ENCODE results near the gene ARFIP1. TPM values are rescaled to one million over a fixed set of nuclear protein-coding genes. Genes with fewer than 3 reads are reported as not detected.

Gene ARFIP1
- total and polyA plus RNA-seq, 2 of the 8 experiments (the other 6 are each of a cell fraction or from before 2014, with no cell fraction given) = 13.5 to 38.0 TPM

DNA sequence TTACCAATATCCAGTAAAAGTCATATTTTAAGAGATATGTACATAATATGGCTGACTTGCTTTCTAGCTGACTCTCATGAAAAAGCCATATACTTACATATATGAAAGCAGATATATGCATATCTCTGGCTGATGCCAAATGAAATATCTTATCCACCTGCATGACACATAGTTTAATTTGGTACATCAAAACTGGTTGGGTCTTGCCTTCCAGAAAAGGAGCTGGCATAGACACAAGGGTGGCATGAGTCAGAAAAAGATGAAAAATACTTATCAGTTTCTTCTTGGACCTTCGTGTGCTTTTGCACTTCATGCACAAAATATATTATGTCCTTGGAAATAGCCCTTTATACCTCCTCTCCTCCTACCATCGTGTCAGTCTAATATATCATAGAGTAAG is 32.3 kb upstream of the ARFIP1 start:
- TF ChIP-seq SIN3A (conservative IDR thresholded peaks at IDR 0.05 in 1 of 2, IDR thresholded peaks at IDR 0.05 in 1 of 2; ENCODE audit: low read depth in 1 of 2, low read length in 2 of 2) (no peak), EGR1 (IDR thresholded peaks at IDR 0.05; ENCODE audit: borderline replicate concordance, low read depth, low read length) (no peak), CEBPB (IDR thresholded peaks at IDR 0.05; ENCODE audit: low read depth, low read length) (no peak), NRF1 (IDR thresholded peaks at IDR 0.05; ENCODE audit: low read depth, low read length) (no peak)
- TF ChIP-seq, protein P1, sequence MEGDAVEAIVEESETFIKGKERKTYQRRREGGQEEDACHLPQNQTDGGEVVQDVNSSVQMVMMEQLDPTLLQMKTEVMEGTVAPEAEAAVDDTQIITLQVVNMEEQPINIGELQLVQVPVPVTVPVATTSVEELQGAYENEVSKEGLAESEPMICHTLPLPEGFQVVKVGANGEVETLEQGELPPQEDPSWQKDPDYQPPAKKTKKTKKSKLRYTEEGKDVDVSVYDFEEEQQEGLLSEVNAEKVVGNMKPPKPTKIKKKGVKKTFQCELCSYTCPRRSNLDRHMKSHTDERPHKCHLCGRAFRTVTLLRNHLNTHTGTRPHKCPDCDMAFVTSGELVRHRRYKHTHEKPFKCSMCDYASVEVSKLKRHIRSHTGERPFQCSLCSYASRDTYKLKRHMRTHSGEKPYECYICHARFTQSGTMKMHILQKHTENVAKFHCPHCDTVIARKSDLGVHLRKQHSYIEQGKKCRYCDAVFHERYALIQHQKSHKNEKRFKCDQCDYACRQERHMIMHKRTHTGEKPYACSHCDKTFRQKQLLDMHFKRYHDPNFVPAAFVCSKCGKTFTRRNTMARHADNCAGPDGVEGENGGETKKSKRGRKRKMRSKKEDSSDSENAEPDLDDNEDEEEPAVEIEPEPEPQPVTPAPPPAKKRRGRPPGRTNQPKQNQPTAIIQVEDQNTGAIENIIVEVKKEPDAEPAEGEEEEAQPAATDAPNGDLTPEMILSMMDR (IDR thresholded peaks at IDR 0.05; ENCODE audit: control extremely low read depth in 1 of 3, insufficient read depth in 1 of 3, low read depth in 1 of 3, low read length in 3 of 3) = no peak
- no peak overlapping the region for H4K5ac ChIP-seq (ENCODE audit: insufficient read length, low read depth, low read length)
- H3K36me3 ChIP-seq (ENCODE audit: control insufficient read depth in 2 of 4, insufficient read depth in 4 of 4, low read length in 3 of 4) = no peaks in the 10 kb centered on the region
- no peak overlapping the region for H2BK12ac ChIP-seq (ENCODE audit: low read depth, low read length)
- no peaks in the 10 kb centered on the region; a peak in 1 of 7 replicates for H3K27me3 ChIP-seq (replicated peaks in 1 of 4; ENCODE audit: control insufficient read depth in 3 of 4, extremely low read depth in 1 of 4, insufficient read depth in 3 of 4, low read length in 3 of 4)
- ChIA-PET CTCF (ENCODE audit: partially characterized antibody) (interaction anchor here (1.5 kb wide), 1 partner anchor 246 kb away, joined by 3 read pairs; no protein-coding TSS in a partner anchor), POLR2A (ENCODE audit: partially characterized antibody) (no interaction called here)
- no peak overlapping the region for H2BK5ac ChIP-seq (ENCODE audit: low read depth, low read length)
- H4K8ac ChIP-seq (ENCODE audit: extremely low read depth, insufficient read depth, low read length) = no peak overlapping the region
- H3K14ac ChIP-seq (ENCODE audit: insufficient read length) = no peak overlapping the region
- no peak overlapping the region for H3K4me3 ChIP-seq (ENCODE audit: extremely low read depth in 1 of 4, insufficient read depth in 2 of 4, low read depth in 3 of 4, low read length in 4 of 4)
- 96% methylated on average over 2 of the region's 2 CpGs; no CpG with 5 or more reads in 1 of the 2 experiments for WGBS, 2 experiments (ENCODE audit: extremely low coverage in 1 of 2, insufficient coverage in 1 of 2, insufficient read length in 1 of 2, insufficient replicate concordance in 2 of 2, low coverage in 1 of 2, low lambda C conversion rate in 2 of 2, missing lambda C conversion rate in 1 of 2)
- no peak for FAIRE-seq
- H2BK15ac ChIP-seq (ENCODE audit: low read length) = no peak overlapping the region
- H3K4ac ChIP-seq (replicated peaks; ENCODE audit: insufficient read length, low read depth, low read length) = no peak overlapping the region
- no peaks in the 10 kb centered on the region for H3K79me2 ChIP-seq (ENCODE audit: control insufficient read depth in 1 of 2, insufficient read depth in 2 of 2, low read length in 2 of 2)
- H3K23ac ChIP-seq (ENCODE audit: insufficient read length) = no peak overlapping the region
- H2BK20ac ChIP-seq (ENCODE audit: low read length) = no peak overlapping the region
- H4K91ac ChIP-seq (replicated peaks; ENCODE audit: insufficient read length, low read length) = no peak overlapping the region
- H3K27ac ChIP-seq (ENCODE audit: low read depth, low read length) = no peak overlapping the region
- no peak overlapping the region for H3K9ac ChIP-seq (replicated peaks in 1 of 4; ENCODE audit: extremely low read depth in 1 of 4, low read depth in 3 of 4, low read length in 3 of 4)
- no peak overlapping the region for H2BK120ac ChIP-seq (replicated peaks; ENCODE audit: low read depth, low read length)
- no peaks in the 10 kb centered on the region for H3K23me2 ChIP-seq (ENCODE audit: low read depth, low read length)
- DNase-seq (ENCODE audit: low read depth in 1 of 2, low spot score in 2 of 2) = no peak
- no peaks in the 10 kb centered on the region for H3K4me1 ChIP-seq (replicated peaks in 1 of 4; ENCODE audit: control insufficient read depth in 3 of 4, insufficient read depth in 4 of 4, low read length in 3 of 4)
- H4K20me1 ChIP-seq (replicated peaks in 1 of 2; ENCODE audit: control insufficient read depth in 1 of 2, insufficient read depth in 2 of 2, low read length in 2 of 2) = no peaks in the 10 kb centered on the region
- no peak overlapping the region for H3K18ac ChIP-seq (ENCODE audit: extremely low read depth, low read length)
- H3K56ac ChIP-seq (replicated peaks; ENCODE audit: insufficient read length, low read depth, low read length) = no peak overlapping the region
- H3K79me1 ChIP-seq (ENCODE audit: low read depth, low read length) = no peaks in the 10 kb centered on the region
- H3K4me2 ChIP-seq (ENCODE audit: insufficient read depth in 1 of 2, low read depth in 2 of 2, low read length in 2 of 2) = no peak overlapping the region
- H2AFZ ChIP-seq (ENCODE audit: low read length) = no peak overlapping the region
- H3K9me3 ChIP-seq (ENCODE audit: insufficient read depth in 2 of 2, low read depth in 1 of 2, low read length in 1 of 2) = peaks cover 0 to 3% of the 10 kb centered on the region in 2 experiments; a peak in 1 of 4 replicates
- H2AK5ac ChIP-seq (ENCODE audit: low read depth, low read length) = no peak overlapping the region
